Measurements from ENCODE around the gene GPR39.

Gene GPR39

DNA sequence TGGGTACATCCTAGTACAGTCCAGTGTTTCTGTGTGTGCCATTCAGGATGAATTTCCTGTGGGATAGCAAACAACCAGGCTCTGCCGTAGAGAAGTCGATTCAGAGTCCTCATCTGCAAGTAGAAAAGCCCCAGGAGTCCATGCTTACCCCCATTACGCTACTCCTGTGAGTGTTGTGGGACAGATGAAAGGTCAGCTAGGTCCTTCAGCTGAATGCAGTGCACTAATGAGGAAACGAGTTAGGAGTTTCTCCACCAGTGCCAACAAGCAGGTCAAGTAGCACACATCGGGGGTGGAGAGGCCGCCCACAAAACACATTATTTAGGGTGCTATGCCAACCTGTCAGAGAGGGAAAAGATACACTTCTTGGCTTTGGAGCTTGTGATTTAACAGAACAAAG is 2.5 kb upstream of the GPR39 start:
- no peak for DNase-seq

- no peak for DNase-seq
Observed at GRCh38 chr2:132415256-132415914, 1.2 kb upstream of the GPR39 start.

DNA sequence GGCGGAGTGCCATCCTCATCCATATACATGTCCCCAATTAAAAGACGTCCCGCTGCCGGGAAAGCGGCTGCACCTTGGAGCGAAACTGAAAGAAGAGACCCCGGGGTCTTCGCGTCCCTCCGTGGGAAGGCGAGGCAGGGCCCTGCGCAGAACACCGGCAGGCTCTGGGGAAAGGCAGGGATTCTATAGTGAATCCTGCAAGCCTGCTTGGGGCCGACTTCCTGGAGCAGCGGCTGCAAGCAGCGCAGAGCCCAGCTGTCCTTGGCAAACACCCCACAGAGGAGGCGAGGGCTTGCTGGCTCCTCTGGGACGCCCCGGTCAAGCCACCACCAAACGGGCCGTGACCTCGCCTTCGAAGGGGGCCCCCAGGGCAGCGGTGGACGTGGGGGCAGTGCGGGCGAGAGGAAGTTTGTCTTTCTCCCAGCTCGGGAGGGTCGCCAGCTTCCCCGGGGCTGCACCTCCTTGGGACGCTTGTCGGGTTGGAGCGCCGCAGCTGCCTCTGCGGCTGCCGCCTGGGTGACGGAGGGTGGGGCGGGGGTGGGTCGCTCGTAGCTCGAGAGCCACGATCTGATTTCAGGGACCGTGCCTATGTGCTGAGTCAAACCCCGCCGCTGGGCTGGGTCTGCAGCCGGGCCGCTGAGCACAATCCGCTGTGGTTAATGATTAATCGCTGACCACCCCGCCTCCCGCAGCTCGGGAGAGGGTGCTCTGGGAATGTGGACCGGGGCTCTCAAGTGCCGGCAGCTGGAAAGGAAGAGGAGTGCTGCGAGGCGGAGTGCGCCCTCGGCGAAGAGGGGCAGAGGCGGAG is 486 bp upstream of the GPR39 start:
- DNase-seq, result peak; percentile 96

GRCh38 chr2:132417430-132418035 is 928 bp downstream of the GPR39 start:
- DNase-seq, result no peak

DNA sequence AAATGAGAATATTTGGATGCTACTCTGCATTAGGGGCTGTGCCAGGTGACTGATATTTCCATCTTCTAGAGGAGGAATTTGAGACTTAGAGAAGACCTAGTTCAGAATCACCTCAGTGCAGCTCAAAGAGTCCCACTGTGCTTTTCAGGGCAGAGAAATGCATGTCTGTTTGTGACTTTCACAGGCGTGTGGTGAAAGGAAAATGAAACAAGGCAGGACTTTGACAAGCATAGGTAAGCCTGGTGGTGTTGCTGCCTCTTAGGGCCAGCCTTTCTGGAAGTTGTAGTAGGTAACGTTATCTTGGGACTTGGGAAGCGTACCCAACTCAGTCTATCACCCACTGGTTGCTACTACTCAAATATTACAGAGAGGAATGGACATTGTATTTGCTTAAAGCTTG is 2.6 kb downstream of the GPR39 start:
- DNase-seq, result no peak

GRCh38 chr2:132419941-132420340 is 3.3 kb downstream of the GPR39 start:
- DNase-seq, result no peak

GRCh38 chr2:132420816-132421805 is 4.5 kb downstream of the GPR39 start:
- DNase-seq, result no peak

- no peak for DNase-seq
Observed at GRCh38 chr2:132422736-132423135, 6.1 kb downstream of the GPR39 start.

DNA sequence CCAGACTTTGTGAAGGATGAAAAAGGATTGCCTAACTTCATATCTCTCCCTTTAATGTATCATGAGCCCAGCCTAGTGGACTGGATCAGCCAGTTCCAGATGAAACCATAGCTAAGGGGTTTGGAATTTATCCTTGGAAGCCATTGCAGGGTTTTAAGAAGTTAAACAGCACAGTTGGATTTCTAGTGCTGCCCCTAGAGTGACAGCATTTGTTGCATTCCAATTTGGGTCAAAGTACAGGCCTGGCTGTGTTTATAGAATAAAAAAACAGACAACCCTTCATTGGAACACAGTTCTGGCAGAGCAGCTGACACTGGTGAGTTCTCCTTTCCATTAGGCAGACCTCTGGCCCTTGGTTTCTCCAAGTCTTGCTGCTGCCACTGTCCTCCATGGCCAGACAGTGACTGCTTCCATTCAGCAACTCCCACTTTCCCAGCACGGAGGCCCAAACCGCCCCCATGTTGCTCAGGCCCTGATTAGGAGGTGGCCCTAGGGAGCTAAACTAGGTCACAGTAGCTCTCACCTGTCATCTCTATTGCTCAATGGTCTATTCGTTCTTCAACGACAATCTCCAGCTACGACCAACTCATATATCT is 8.0 kb downstream of the GPR39 start:
- no peak for DNase-seq

GRCh38 chr2:132426033-132426432 is 9.4 kb downstream of the GPR39 start:
- DNase-seq, result no peak

DNA sequence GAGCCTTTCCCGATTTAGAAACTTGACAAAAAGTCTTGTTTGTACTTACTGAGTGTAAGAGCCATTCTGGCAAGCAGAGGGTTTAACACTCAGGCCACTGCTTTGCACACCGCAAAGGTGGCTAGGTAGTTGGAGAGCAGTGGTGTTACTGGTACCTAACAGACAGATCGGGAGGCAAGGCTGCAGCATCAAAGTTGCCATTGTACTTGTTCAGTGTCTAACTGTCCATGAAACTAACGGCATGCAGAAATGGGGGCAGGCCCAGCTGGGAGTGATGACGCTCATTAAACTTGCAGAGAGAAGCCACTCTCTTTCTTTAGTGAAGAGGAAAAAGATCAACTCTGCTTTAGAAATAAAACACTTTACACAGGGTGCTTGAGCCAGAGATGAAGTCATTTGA is 10.1 kb downstream of the GPR39 start:
- DNase-seq, result no peak

GRCh38 chr2:132429351-132429750 is 12.7 kb downstream of the GPR39 start:
- no peak for DNase-seq

- DNase-seq, result no peak
Observed at GRCh38 chr2:132429941-132430573, 13.5 kb downstream of the GPR39 start.

DNA sequence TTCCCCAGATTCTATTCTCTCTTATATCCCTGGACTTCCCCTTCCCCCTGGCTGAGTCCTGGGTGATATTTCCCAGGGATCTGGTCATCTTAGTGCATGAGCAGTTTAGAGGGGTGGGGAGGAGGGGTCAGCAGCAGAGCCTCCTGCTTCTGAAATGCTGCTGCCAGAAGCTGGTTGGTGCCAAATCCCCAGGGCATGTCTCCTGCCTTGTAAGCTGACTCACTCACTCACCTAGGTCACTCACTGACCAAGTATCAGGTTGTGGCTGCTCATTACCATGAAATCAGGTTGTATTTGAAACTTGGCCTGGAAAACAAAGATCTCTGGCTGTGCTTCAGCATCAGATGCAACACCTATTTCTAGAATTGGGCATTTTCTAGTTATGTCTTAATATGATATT is 14.3 kb downstream of the GPR39 start:
- no peak for DNase-seq

- no peak for DNase-seq
Observed at GRCh38 chr2:132437852-132438669, 21.5 kb downstream of the GPR39 start.

DNA sequence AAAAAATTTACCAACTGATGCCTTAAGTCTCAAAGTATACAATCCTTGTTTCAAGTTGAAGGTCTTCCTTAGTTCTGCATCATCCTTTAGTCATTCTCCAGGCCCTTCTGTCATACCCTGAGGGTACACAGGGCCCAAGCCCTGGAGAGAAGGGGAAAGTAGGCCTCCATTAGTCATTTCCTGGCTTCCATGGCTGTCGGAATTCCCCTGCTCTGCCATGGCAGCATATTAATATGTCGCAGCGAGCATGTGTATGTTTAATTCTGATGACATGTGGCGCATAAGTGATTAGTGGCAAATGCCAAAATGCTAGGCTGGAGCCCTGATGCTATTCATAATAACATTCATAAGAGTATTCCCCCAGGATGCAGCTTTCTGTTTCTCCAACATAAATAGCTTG is 22.1 kb downstream of the GPR39 start:
- peak; percentile 92 for DNase-seq

- DNase-seq, result no peak
Observed at GRCh38 chr2:132439703-132440398, 23.2 kb downstream of the GPR39 start.

GRCh38 chr2:132441051-132441450 is 24.4 kb downstream of the GPR39 start:
- DNase-seq, result no peak

DNA sequence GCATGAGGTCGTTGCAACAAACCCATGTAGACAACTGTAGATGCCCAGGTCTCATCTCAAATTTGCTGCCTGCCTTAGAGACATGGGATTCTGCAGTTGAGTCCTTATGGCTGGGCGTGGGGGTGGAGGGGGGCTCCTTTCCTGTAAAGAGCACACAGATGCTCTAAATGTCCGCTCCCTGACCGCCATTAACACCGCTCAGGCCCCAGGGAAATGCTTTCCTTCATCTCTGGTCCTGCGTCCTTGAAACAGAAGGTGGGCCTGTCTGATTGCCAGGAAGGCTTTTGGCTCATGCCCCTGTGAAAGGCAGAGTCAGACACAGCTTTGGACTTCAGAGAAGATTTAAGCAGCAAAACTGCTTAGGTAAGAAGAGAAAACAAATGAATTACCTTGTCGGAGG is 25.7 kb downstream of the GPR39 start:
- no peak for DNase-seq

DNA sequence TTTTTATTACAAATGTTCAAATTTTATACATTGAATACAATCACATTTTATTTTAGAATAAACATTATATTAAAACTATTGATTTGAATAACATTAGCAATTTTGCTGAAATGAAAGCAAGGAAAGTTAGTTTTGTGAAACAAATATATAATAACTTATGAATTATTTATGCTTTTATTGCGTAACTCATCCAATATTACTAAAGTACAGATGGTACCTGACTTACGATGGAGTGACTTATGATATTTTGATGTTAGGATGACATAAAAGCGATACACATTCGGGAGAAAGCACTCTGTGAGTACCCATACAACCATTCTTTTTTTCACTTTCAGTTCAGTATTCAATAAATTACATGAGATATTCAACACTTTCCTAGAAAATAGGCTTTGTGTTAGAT is 26.5 kb downstream of the GPR39 start:
- no peak for DNase-seq

Data from amniotic stem cell (primary cell).